HCT116 (cell line): ENCODE results near the gene ATP6V1G1.
A peak's percentile ranks its signal among the peaks of the same experiment; 100 is the strongest.

Source experiments
- ELF1 ChIP-seq: IDR thresholded peaks from 2 replicates; pipeline ENCODE4 v1.6.1; 2012; ENCODE audit warnings: low read depth, borderline replicate concordance
- EZH2 ChIP-seq: fragments of 200-600 bp; sonication (generic); IDR thresholded peaks from 2 replicates; pipeline ENCODE4 v1.6.1; 2017; ENCODE audit warnings: antibody characterized with exemption, mixed run types
- EZH2phosphoT487 ChIP-seq: fragments of 200-600 bp; IDR thresholded peaks from 2 replicates; pipeline ENCODE4 v1.6.1; 2018; ENCODE audit warnings: antibody characterized with exemption, borderline replicate concordance
- JUND ChIP-seq: IDR thresholded peaks from 2 replicates; pipeline ENCODE4 v1.6.1; 2012
- POLR2A ChIP-seq: IDR thresholded peaks from 2 replicates; pipeline ENCODE4 v1.7.0; 2011; ENCODE audit warnings: borderline replicate concordance; ENCODE audit not compliant: insufficient read depth, insufficient read length; ENCODE audit errors: extremely low read depth
- SIN3A ChIP-seq: IDR thresholded peaks from 2 replicates; pipeline ENCODE4 v1.6.1; 2012; ENCODE audit warnings: low read depth
- SP1 ChIP-seq: IDR thresholded peaks from 2 replicates; pipeline ENCODE4 v1.6.1; 2012; ENCODE audit warnings: low read depth
- YY1 ChIP-seq: IDR thresholded peaks from 2 replicates; pipeline ENCODE4 v1.6.1; 2011; ENCODE audit warnings: low read length, low read depth, moderate library complexity, mild to moderate bottlenecking; ENCODE audit not compliant: insufficient replicate concordance; ENCODE audit errors: extremely low read depth
- ZFX ChIP-seq: fragments of 450-650 bp; IDR thresholded peaks from 2 replicates; pipeline ENCODE4 v1.6.1; 2017
- ZNF274 ChIP-seq: fragments of 200-500 bp; sonication (Bioruptor generic); IDR thresholded peaks from 2 replicates; pipeline ENCODE4 v1.6.1; 2014; ENCODE audit warnings: mild to moderate bottlenecking, low read depth, low read length, inconsistent platforms
- TF ChIP-seq, protein P1 (sequence below), 3 experiments: fragments of 200-600 bp in 1 of 3; sonication (generic) in 1 of 3; IDR thresholded peaks in 2 of 3; conservative IDR thresholded peaks in 1 of 3; 2 replicates each; pipeline ENCODE4 v1.5.1; 2012 to 2017; ENCODE audit warnings: low read depth in 2 of 3, low read length in 2 of 3, antibody characterized with exemption in 1 of 3, borderline replicate concordance in 1 of 3, control low read depth in 1 of 3, mild to moderate bottlenecking in 1 of 3, mixed read lengths in 1 of 3, mixed run types in 1 of 3, moderate library complexity in 1 of 3; ENCODE audit not compliant: insufficient read depth in 1 of 3
- TF ChIP-seq, protein P2 (sequence below): IDR thresholded peaks from 2 replicates; pipeline ENCODE4 v1.6.1; 2012; ENCODE audit warnings: low read depth

DNA sequence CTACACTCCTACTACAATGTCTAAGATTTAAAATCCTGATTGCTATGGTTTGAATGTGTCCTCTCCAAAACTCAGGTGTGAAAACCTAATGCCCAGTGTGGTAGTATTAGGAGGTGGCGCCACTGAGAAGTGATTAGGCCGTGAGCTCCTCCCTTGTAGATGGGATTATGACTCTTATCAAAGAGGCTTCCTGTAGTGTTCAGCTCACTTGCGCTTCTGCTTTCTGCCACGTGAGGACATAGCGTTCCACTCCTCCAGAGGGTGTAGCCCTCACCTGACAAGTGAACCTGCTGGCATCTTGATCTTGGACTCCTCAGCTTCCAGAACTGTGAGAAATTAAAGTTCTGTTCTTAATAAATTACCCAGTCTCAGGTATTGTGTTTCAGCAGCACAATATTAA, 49.3 kb upstream of the ATP6V1G1 start:
- TF ChIP-seq, protein P1, sequence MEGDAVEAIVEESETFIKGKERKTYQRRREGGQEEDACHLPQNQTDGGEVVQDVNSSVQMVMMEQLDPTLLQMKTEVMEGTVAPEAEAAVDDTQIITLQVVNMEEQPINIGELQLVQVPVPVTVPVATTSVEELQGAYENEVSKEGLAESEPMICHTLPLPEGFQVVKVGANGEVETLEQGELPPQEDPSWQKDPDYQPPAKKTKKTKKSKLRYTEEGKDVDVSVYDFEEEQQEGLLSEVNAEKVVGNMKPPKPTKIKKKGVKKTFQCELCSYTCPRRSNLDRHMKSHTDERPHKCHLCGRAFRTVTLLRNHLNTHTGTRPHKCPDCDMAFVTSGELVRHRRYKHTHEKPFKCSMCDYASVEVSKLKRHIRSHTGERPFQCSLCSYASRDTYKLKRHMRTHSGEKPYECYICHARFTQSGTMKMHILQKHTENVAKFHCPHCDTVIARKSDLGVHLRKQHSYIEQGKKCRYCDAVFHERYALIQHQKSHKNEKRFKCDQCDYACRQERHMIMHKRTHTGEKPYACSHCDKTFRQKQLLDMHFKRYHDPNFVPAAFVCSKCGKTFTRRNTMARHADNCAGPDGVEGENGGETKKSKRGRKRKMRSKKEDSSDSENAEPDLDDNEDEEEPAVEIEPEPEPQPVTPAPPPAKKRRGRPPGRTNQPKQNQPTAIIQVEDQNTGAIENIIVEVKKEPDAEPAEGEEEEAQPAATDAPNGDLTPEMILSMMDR (IDR thresholded peaks at IDR 0.05 in 2 of 3, conservative IDR thresholded peaks at IDR 0.05 in 1 of 3; ENCODE audit: borderline replicate concordance in 1 of 3, insufficient read depth in 1 of 3, low read depth in 2 of 3, low read length in 2 of 3) = peak; percentile 26 to 55 (median 54); a peak in 4 of 6 replicates
- no peak for TF ChIP-seq EZH2phosphoT487
- TF ChIP-seq SIN3A = no peak
- TF ChIP-seq YY1 = no peak
- no peak for TF ChIP-seq ZFX
- TF ChIP-seq SP1 = peak; percentile 46
- no peak for TF ChIP-seq EZH2
- TF ChIP-seq ZNF274 = no peak
- TF ChIP-seq POLR2A = peak; percentile 38
- TF ChIP-seq ELF1 = no peak
- TF ChIP-seq, protein P2, sequence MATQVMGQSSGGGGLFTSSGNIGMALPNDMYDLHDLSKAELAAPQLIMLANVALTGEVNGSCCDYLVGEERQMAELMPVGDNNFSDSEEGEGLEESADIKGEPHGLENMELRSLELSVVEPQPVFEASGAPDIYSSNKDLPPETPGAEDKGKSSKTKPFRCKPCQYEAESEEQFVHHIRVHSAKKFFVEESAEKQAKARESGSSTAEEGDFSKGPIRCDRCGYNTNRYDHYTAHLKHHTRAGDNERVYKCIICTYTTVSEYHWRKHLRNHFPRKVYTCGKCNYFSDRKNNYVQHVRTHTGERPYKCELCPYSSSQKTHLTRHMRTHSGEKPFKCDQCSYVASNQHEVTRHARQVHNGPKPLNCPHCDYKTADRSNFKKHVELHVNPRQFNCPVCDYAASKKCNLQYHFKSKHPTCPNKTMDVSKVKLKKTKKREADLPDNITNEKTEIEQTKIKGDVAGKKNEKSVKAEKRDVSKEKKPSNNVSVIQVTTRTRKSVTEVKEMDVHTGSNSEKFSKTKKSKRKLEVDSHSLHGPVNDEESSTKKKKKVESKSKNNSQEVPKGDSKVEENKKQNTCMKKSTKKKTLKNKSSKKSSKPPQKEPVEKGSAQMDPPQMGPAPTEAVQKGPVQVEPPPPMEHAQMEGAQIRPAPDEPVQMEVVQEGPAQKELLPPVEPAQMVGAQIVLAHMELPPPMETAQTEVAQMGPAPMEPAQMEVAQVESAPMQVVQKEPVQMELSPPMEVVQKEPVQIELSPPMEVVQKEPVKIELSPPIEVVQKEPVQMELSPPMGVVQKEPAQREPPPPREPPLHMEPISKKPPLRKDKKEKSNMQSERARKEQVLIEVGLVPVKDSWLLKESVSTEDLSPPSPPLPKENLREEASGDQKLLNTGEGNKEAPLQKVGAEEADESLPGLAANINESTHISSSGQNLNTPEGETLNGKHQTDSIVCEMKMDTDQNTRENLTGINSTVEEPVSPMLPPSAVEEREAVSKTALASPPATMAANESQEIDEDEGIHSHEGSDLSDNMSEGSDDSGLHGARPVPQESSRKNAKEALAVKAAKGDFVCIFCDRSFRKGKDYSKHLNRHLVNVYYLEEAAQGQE = no peak
- TF ChIP-seq JUND = no peak
